ENCODE results near the gene PCGF6.
"Not testable (repeated sequence)": the region's sequence is repeated elsewhere in the genome, so short reads cannot be mapped to it uniquely, and the experiment has no call there.

GRCh38 chr10:103359493-103359892, 8.6 kb upstream of the PCGF6 start:
- TF ChIP-seq EZH2 (IDR thresholded peaks at IDR 0.05; ENCODE audit: borderline replicate concordance, low read length), result not testable (repeated sequence)
- TF ChIP-seq, protein P1, sequence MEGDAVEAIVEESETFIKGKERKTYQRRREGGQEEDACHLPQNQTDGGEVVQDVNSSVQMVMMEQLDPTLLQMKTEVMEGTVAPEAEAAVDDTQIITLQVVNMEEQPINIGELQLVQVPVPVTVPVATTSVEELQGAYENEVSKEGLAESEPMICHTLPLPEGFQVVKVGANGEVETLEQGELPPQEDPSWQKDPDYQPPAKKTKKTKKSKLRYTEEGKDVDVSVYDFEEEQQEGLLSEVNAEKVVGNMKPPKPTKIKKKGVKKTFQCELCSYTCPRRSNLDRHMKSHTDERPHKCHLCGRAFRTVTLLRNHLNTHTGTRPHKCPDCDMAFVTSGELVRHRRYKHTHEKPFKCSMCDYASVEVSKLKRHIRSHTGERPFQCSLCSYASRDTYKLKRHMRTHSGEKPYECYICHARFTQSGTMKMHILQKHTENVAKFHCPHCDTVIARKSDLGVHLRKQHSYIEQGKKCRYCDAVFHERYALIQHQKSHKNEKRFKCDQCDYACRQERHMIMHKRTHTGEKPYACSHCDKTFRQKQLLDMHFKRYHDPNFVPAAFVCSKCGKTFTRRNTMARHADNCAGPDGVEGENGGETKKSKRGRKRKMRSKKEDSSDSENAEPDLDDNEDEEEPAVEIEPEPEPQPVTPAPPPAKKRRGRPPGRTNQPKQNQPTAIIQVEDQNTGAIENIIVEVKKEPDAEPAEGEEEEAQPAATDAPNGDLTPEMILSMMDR (IDR thresholded peaks at IDR 0.05; ENCODE audit: low read length), result not testable (repeated sequence)
